ENCODE measurements around the gene RXYLT1.
"Not testable (repeated sequence)": the region's sequence is repeated elsewhere in the genome, so short reads cannot be mapped to it uniquely, and the experiment has no call there.

Gene RXYLT1

DNA sequence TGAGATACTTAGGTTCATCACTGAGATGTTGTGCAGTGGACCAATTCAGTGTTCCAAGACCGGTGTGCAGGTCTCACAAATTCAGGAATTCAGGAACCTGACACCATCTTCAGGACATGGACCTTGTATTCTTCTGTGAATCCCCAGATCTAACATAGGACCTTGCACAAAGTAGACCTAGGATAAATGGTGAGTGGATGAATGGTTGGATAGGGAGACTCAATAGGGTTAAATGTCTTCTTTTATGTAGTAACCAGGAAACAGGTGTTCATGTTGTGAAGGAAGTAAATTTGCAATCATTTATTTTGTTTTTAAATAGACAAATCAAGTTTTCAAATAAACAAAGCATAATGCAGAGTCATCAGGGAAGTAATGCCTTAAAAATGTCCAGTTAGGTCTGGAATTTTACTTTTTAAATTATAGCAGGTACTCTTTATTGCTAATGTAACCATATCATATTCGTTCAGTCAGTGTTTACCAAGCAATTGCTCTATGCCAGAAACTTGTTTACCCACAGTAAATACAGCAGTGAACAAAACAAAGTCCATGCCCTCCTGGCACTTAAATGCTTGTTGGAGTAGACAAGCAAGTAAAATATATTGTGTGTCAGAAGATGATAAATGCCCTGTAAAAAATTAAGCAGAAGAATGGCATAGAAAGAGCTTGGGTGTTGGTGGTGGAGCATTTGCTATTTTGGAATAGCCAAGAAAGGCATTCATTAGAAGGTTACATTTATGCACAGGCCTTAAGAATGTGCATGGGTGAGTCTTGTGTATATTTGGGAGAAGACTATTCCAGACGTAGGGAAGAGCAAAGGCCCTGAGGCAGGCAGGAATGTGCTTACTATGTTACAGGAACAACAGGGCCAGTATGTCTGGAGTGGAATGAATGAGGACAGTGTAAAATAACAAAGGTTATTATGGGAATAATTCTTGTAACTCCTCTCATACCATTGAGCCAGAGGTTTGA, 26.3 kb downstream of the RXYLT1 start:
- no peak for DNase-seq

DNA sequence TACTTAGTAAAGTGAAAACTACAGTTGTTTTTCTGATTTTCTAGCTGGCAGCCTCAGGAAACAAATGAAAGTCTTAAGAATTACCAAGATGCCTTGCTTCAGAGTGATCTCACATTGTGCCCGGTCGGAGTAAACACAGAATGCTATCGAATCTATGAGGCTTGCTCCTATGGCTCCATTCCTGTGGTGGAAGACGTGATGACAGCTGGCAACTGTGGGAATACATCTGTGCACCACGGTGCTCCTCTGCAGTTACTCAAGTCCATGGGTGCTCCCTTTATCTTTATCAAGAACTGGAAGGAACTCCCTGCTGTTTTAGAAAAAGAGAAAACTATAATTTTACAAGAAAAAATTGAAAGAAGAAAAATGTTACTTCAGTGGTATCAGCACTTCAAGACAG, 28.9 kb downstream of the RXYLT1 start:
- DNase-seq = no peak

DNA sequence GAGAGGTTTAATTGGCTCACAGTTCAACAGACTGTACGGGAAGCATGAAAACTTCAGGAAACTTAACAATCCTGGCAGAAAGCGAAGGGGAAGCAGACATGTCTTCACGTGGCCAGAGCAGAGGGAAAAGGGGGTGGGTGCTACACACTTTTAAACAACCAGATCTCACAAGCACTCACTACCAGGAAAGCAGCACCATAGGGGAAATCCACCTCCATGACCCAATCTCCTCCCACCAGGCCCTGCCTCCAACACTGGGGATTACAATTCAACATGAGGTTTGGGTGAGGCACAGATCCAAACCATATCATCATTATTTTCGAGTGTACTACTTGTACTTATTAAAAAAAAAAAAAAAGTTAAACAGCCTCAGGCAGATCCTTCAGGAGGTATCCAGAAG, 29.9 kb downstream of the RXYLT1 start:
- DNase-seq = no peak

DNA sequence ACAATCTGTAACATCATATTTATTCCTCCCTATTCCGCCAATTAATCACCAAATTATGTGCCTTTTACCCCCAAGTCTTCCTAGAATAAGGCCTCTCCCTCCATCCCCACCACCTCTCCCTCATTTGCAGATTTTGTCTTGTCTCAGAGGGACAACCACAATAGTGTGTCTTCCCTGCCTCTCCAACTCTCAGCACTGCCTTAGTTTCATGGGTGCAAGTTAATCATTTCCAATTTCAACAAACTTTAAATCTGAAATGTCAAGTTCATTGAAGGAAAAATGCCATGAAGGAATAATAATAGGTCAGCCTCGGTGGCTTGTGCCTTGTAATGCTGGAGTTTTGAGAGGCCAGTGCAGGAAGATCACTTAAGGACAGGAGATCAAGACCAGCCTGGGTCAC, 31.6 kb downstream of the RXYLT1 start:
- no peak for DNase-seq

DNA sequence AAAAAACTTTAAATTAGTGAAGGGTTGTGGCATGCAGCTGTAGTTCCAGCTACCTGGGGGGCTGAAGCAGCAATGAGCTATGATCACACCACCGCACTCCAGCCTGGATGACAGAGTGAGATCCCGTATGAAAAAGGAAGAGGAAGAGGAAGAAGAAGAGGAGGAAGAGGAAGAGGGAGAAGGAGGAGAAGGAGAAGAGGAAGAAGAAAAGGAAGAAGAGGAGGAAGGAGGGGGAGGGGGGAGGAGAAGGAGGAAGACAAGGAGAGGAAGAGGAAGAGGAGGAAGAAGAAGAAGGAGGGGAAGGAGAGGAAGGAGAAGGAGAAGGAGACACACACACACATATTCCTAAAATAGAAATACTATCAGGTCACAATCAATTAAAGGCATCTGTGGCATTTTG, 32.0 kb downstream of the RXYLT1 start:
- DNase-seq = no peak

DNA sequence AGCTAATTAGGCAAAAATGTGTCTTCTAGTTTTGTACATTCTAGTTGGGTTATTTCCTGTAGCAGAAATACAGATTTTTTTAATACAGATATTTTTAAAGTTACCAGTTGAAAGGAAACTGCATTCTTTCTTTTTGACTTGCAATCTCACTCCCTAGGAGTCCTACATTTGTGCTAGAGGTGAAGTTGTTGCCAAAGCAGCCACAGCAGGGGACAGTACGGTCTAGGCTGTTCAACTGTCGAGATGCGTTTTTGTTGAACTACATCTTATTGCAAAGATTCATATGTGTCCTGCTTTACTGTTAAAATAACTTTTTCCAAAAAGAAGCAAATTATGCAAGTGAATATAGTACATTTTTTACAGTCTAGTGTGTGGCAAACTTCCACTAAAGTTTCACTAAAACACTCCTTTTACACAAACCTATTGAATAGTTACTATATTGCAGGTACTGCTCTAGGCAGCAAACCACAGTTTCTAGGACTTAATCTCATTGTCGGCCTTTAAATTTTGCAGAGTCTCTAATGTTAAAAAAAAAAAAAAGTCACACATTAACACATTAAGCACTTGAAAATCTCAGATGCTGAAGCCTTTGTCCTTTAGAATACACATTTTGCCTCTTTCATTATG, 34.5 kb downstream of the RXYLT1 start:
- no peak for DNase-seq

DNA sequence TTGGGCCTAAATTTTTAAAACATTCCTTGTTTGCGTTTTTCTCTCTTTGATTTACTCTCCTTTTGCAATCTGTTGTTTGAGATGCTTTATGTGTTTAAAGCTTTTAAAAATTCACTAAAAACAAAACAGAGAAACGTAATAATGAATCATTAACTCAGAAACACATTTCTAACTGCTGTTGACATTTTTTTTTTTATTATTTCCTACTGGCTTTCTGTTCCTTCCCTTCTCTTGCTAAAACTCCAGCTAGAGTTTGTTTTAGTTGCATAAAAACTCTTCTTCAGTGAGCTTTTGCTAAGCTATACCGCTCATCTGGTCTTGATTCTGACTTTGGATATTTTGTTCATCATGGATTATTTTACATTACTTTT, 35.8 kb downstream of the RXYLT1 start:
- DNase-seq = no peak

DNA sequence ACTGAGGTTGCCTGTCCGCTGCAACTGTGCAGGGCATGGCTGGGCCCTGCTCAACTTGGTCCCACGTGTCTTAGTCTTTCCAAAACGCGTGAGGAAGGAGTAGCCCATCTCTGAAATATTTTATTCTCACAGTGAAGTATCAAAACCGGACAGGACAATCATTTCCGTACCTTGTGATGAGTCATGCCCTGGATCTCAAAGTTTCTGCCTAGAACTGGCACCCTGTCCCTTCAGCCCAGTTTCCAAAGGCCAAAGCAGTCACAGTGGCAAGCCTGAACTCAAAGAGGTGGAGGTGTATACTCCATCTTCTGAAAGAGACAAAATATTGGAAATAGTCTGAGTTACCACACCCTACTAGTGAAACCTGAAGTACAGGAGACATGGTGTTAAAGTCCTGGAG, 36.3 kb downstream of the RXYLT1 start:
- no peak for DNase-seq

DNA sequence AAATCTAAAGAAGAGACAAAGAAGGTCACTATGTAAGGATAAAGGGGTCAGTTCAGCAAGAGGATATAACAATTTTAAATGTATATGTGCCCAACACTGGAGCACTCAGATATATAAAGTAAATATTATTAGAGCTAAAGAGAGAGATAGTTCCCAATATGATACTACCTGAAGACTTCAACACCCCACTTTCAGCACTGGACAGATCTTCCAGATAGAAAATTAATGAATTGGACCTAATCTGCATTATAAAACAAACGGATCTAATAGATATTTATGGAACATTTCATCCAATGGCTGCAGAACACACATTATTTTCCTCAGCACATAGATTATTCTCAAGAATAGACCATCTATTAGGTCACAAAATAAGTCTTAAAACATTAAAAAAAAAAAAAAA, 40.7 kb downstream of the RXYLT1 start:
- DNase-seq = no peak

DNA sequence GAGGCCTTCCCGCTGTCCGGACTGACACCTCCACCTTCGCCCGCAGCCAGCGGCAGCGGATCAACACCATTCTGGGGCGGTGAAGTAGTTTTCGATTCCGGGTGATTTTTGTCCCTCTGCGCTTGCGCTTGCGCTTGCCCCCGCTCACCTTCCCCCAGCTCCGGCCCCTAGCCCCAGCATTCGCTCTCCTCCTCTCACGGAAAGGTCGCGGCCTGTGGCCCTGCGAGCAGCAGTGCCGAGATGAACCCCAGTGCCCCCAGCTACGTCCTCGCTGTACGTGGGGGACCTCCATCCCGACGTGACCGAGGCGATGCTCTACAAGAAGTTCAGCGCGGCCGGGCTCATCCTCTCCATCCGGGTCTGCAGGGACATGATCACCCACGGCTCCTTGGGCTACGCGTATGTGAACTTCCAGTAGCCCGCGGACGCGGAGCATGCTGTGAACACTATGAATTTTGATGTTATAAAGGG, 42.1 kb downstream of the RXYLT1 start:
- DNase-seq = no peak

DNA sequence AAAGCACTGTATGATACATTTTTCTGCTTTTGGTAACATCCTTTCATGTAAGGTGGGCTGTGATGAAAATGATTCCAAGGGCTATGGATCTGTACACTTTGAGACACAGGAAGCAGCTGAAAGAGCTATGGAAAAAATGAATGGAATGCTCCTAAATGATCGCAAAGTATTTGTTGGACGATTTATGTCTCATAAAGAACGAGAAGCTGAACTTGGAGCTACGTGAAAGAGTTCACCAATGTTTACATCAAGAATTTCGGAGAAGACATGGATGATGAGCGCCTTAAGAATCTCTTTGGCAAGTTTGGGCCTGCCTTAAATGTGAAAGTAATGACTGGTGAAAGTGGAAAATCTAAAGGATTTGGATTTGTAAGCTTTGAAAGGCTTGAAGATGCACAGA, 42.6 kb downstream of the RXYLT1 start:
- DNase-seq = no peak

DNA sequence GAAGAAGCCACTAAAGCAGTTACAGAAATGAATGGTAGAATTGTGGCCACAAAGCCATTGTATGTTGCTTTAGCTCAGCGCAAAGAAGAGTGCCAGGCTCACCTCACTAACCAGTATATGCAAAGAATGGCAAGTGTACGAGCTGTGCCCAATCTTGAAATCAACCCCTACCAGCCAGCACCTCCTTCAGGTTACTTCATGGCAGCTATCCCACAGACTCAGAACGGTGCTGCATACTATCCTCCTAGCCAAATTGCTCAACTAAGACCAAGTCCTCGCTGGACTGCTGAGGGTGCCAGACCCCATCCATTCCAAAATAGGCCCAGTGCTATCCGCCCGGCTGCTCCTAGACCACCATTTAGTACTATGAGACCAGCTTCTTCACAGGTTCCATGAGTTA, 43.3 kb downstream of the RXYLT1 start:
- DNase-seq = no peak

DNA sequence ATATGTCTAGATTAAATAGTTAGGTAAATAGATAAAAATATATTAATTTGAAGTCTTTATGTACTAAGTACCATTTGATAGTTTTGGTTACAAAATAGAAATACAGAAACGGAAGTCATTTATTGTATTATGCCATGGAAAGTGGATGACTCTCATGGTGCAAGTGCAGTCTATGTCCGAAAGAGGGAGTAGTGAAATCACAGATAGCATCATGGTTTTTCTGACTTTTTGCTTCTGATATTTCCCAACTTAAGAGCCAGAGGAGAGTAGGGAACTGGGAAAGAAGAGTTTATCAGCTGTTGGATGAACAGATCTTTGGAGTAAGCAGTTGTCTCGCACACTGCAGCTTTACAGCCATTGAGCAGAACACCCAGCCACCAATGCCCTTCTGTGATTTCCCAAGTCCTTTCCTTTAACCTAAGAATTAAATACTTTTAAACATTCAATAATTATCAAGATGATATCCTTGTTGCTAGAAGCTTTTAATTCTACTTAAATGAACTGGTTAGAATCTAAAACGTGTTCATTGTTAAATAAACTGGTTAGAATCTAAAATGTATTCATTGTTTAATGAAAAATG, 46.4 kb downstream of the RXYLT1 start:
- DNase-seq = no peak

DNA sequence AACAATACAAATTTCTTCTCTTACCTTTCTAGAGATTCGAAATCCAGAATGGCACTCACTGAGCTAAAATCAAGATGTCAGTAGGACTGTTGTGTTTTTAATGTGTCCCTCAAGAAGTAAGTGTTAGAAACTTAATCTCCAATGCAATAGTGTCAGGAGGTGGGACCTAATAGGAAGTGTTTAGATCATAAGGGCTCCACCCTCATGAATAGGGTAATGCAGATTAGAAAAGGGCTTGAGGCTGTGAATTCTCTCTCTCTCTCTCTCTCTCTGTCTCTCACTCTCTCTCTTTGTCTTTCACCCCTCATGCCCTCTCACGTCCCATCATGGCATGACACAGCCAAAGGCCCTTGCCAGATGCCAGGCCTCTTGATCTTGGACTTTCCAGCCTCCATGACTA, 49.2 kb downstream of the RXYLT1 start:
- DNase-seq = no peak

DNA sequence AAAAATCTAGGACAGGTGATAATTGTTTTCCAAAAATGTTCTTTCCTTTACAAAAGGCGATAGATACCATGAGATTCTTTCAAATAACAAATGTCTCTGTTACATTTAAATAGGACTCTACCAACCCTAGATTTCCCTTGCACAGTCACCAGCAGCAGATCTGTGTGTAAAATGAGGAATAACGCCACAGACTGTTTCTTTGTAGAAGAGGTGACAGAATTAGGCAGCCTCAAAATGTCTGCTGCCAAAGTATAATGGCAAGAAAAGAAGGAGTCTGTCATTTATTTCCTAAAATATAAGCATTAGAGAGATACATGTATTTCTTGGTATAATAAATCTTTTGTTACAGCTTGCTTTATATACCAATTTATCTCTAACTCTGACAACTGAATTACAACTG, 56.3 kb downstream of the RXYLT1 start:
- DNase-seq = no peak

DNA sequence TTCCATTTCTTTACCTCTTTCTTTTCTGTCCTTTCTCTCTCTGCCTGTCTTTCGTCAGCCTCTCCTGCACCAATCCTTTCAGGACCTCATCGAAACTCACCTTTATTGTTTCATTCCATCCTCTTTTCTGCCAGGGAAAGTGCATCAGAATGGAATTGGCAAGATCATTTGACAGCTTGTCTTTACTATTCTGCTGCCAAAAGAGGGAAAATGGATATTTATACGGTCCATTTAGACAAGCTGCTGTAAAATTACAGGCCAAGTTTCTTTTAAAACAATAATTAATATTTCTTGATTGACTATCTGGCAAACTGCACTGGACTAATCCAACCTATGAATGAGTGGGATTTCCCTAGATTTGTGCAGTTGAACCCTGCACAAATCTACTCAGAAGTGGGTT, 57.2 kb downstream of the RXYLT1 start:
- DNase-seq = no peak

DNA sequence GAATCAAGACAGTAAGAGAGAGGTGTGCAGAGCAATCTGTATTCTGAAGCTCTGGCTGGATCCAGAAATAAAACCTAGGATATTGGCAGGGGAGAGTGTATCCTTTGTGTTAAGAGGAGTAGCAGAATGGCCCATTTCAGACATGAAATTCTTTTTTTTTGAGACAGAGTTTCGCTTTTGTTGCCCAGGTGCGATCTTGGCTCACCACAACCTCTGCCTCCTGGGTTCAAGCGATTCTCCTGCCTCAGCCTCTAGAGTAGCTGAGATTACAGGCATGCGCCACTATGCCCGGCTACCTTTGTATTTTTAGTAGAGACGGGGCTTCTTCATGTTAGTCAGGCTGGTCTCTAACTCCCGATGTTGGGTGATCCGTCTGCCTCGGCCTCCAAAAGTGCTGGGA, 58.7 kb downstream of the RXYLT1 start:
- no peak for DNase-seq

DNA sequence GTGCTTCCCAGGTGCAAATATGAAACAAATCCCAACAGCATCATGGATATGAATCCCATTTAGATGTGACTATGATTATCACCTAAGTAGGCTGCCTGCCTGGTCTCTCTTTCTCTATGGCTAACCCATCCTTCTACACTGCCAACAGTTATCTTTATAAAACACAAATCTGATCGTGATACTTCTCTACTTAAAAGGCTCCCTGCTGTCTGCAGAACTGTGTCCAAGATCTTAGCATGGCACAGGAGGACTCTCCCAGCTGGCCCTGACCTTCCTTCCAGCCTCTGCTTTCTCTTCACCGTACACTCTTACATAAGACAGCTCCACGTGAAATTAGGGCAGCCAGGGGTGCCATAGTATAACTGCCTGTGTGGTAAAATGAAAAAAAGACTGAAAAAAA, 61.3 kb downstream of the RXYLT1 start:
- DNase-seq = no peak

DNA sequence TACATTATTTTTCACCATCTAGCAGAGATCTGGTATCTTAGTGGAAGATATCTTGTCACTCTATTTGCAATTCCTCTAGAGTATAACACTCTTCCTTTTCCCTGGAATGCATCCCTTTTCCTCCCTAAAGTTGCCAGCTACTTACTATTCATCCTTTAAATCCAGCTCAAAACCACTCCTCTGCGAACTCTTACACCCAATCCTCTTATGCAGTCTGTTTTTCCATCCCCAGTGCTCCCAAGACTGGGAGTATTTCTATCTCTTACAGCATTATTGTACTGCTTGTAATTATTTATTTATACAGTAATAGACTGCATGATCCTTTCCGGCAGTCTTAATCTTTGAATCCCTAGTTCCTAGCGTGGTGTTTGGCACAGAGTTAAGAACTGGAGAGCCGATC, 61.9 kb downstream of the RXYLT1 start:
- DNase-seq = no peak

DNA sequence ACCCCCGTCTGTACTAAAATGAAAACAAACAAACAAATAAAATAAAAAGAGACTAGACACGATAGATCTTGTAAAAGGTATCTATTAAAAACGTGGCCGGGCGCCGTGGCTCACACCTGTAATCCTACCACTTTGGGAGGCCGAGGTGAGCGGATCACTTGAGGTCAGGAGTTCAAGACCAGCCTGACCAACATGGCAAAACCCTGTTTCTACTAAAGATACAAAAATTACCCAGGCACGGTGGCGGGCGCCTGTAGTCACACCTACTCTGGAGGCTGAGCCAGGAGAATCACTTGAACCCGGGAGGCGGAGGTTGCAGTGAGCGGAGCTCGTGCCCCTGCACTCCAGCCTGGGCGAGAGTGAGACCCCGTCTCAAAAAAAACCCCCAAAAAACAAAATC, 63.0 kb downstream of the RXYLT1 start:
- DNase-seq = not testable (repeated sequence)

DNA sequence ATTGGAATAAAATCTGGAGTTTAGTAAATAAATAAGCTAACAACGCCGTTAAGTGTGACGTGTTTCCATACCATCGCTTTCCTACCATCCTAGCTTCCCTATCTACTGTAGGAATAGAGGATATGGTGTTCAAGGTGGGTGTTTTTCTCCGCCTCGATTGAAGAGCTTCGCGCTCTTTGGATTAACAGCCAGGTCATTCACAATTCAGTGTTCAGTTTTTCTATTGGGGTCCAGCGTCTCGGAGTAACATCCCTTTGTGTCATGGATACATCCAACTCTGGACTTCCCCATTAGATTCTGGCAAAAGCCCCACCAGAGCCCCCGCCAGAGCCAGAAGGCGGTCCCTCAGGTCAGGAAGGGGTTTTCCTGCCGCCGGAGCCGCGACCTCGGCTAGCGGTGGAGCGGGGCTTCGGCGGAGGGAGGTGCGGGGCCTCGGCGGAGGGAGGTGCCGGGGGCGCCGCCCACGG, 63.6 kb downstream of the RXYLT1 start:
- no peak for DNase-seq

DNA sequence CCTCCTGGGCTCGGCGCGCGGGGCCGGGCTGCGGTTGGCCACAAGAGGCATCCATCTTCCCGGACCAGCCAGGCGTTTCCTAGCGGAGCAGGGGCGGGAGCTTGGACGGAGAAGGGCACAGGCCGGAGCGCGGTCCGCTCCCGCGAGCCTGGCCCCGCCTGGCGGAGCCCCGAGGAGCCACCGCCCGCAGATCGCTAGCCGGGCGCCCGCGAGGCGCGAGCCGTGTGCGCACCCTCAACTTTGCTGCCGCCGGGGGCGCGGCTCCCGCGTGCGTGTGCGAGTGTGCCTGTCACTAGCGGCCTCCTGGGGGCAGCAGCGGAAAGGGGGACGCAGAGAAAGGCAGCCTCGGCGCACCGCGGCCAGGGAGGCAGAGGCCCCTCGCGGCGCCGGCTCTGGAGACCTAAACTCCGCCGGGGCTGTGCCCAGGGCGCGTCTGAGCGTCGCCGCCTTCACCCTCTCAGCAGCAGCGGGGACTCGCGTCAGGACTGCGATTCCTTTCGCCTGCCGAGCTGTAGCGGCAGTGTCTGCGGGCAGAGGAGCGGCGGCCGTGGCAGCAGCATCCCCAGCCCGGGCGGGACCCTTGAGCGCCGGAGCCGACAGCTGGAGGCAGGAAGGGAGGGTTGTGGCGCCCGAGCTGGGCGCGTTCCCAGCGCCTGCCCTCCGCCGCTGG, 64.1 kb downstream of the RXYLT1 start:
- peak; percentile 29 to 48 (median 42) for DNase-seq

Measured in activated CD4-positive, CD25-positive, alpha-beta regulatory T cell (primary cell).